Stimulated activated CD4-positive, alpha-beta T cell treated with anti-CD3 and anti-CD28 coated beads, Interleukin-4, amount 100 ng/mL, for 1 hour (primary cell): ENCODE results near the gene GPR162.
"Not testable (repeated sequence)": the region's sequence is repeated elsewhere in the genome, so short reads cannot be mapped to it uniquely, and the experiment has no call there.

Experiments
- DNase-seq: peaks from one replicate; pipeline ENCODE4 v3.0.0-alpha.2; 2020

The GPR162 gene

GRCh38 chr12:6861391-6861790 lies 39.8 kb downstream of the GPR162 start:
- no peak for DNase-seq

- no peak for DNase-seq
Measured at GRCh38 chr12:6863033-6863432, 41.4 kb downstream of the GPR162 start.

- no peak for DNase-seq
Measured at GRCh38 chr12:6863586-6864321, 42.1 kb downstream of the GPR162 start.

GRCh38 chr12:6865307-6865706 lies 43.7 kb downstream of the GPR162 start:
- not testable (repeated sequence) for DNase-seq

- DNase-seq = no peak
Measured at GRCh38 chr12:6866163-6866919, 44.7 kb downstream of the GPR162 start.

- DNase-seq = no peak
Measured at GRCh38 chr12:6866920-6867412, 45.3 kb downstream of the GPR162 start.

GRCh38 chr12:6867413-6868210 lies 46.0 kb downstream of the GPR162 start, which contains the start of gene TPI1:
Gene TPI1 (plus strand): TSS chr12:6867531. CDS start chr12:6867567, 36 bp downstream.
- peak; percentile 81 for DNase-seq

- DNase-seq = no peak
Measured at GRCh38 chr12:6868211-6869048, 46.8 kb downstream of the GPR162 start.

- peak; percentile 80 for DNase-seq
Measured at GRCh38 chr12:6869049-6870021, 47.7 kb downstream of the GPR162 start.

GRCh38 chr12:6870304-6870703 lies 48.7 kb downstream of the GPR162 start:
- DNase-seq = not testable (repeated sequence)

GRCh38 chr12:6871052-6871957 lies 49.7 kb downstream of the GPR162 start:
- peak; percentile 24 for DNase-seq

GRCh38 chr12:6872073-6873048 lies 50.7 kb downstream of the GPR162 start:
- DNase-seq = peak; percentile 88

- peak; percentile 100 for DNase-seq
Measured at GRCh38 chr12:6873094-6874014, 51.7 kb downstream of the GPR162 start, which contains the start of gene SPSB2. Gene SPSB2 (minus strand): TSS chr12:6873303. CDS start chr12:6872901, 402 bp downstream.

GRCh38 chr12:6874015-6874368 lies 52.4 kb downstream of the GPR162 start:
- DNase-seq = not testable (repeated sequence)
